GM21717 (cell line): ENCODE data around the gene INO80D.

Experiments
- ATAC-seq: cut with Tn5 transposase; IDR thresholded peaks from one replicate; pipeline ENCODE4 v1.9.1; 2021; ENCODE audit warnings: mild to moderate bottlenecking, moderate library complexity; ENCODE audit not compliant: unreplicated experiment

INO80D gene

DNA sequence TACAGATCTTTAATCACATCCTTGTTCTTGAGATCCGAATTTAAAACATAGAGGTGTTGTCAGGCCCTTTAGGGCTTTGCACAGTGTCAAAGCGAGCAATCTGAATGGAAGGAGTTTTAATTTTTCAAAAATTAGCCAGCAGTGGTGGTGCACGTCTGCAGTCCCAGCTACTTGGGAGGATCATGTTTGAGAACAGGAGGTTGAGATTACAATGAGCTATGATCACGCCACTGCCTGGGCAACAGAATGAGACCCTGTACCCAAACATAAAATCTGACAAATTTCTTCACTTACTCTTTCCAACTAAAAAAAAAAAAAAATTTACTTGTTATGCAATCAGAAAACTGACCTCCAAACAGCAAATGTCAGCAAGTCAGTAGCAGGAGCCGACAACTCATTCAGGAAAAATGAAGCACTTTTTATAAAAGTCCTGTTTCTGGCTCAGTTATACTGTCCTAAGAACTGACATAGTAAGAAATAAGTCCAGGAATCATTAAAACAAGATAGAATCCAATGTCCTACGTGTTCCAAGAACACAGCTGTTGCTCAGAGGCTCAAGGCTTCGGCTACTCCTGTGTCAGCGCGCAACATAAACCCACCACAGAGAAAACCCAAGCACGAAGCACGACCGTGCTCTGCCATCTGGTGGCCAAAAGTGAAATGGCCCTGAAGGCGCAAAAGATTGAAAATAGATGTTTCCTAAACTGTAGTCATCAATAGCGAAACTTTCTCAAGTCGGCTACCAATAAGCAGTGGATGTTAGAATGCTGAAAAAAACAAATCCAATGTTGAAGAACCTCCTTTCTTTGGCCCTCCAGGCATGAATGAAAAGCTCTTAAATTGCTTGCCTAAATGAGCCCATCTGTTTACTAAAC is 138.1 kb downstream of the INO80D start:
- ATAC-seq = peak; percentile 91

GRCh38 chr2:205946226-205946625 is 139.7 kb downstream of the INO80D start:
- ATAC-seq = no peak
